ENCODE data around the gene GRID1. TPM values are rescaled to one million over a fixed set of nuclear protein-coding genes. Genes with fewer than 3 reads are reported as not detected.

Gene GRID1
- total RNA-seq, 2 donors from 2014 or later, result 0.37 to 0.67 TPM

DNA sequence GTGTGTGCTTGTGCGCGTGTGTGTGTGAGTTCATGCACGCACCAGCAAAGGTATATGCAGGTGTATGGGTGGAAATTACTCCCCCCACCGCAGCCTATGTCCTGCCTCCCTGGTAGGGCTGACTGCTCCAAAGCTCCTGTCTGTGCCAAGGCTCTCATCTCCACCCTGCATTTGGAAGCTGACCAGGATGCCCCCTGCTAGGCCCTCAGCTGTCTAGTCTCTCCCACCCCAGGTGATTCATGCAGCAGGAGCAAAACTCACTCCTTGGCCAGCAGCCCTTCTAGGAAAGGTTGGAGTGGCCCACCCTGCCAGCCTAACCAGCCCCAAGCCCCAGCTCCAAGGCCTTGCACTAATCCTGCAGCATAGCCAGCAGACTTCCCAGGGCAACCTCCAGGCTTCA, 148.4 kb downstream of the GRID1 start:
- Histone ChIP-seq H3K4me1 (no peaks in the 10 kb centered on the region), H3K27me3 (no peaks in the 10 kb centered on the region), H3K36me3 (no peaks in the 10 kb centered on the region), H3K27ac (no peak overlapping the region), H3K9me3 (no peaks in the 10 kb centered on the region), H3K4me3 (no peak overlapping the region)
- TF ChIP-seq, protein P1, sequence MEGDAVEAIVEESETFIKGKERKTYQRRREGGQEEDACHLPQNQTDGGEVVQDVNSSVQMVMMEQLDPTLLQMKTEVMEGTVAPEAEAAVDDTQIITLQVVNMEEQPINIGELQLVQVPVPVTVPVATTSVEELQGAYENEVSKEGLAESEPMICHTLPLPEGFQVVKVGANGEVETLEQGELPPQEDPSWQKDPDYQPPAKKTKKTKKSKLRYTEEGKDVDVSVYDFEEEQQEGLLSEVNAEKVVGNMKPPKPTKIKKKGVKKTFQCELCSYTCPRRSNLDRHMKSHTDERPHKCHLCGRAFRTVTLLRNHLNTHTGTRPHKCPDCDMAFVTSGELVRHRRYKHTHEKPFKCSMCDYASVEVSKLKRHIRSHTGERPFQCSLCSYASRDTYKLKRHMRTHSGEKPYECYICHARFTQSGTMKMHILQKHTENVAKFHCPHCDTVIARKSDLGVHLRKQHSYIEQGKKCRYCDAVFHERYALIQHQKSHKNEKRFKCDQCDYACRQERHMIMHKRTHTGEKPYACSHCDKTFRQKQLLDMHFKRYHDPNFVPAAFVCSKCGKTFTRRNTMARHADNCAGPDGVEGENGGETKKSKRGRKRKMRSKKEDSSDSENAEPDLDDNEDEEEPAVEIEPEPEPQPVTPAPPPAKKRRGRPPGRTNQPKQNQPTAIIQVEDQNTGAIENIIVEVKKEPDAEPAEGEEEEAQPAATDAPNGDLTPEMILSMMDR (IDR thresholded peaks at IDR 0.05), result no peak
- no peak for DNase-seq (ENCODE audit: low spot score)

DNA sequence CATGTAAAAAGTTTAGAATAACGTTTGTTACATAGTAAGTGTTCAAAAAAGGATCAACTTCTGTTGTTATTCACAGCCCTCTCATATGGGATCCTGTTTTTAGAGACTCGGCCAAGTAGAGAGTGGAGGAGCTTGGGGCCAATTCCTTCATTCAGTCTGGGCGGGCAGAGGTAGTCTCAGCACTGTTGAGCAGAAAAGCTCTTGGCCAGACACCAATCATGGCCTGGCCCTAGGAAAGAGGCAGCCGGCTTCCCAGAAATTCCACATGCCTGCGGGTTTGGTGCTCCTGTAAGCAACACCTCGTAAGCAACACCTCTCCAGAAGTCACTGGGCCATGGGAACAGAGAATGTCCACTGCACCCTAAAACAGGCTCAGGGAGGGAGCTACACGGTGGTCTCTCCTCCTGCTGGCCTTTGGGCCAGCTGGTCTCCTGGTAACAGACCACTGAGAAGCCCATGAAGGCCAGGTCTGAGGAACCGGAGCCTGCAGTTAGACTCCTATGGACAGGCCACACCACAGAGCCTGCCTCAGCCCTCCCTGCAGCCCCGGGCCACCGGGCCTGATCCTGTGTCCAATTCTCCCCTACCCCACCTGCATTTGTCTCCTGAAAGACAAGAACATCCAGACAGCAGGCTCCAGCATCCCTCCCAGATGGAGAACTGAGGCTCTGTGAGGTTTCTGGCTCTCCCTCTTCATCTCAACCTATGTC, 149.1 kb downstream of the GRID1 start:
- no peaks in the 10 kb centered on the region for H3K9me3 ChIP-seq
- no peak overlapping the region for H3K4me3 ChIP-seq
- H3K27ac ChIP-seq, result no peak overlapping the region
- no peak for DNase-seq (ENCODE audit: low spot score)
- TF ChIP-seq, protein P1 (IDR thresholded peaks at IDR 0.05), result no peak
- H3K27me3 ChIP-seq, result no peaks in the 10 kb centered on the region
- no peaks in the 10 kb centered on the region for H3K36me3 ChIP-seq
- H3K4me1 ChIP-seq, result no peaks in the 10 kb centered on the region

DNA sequence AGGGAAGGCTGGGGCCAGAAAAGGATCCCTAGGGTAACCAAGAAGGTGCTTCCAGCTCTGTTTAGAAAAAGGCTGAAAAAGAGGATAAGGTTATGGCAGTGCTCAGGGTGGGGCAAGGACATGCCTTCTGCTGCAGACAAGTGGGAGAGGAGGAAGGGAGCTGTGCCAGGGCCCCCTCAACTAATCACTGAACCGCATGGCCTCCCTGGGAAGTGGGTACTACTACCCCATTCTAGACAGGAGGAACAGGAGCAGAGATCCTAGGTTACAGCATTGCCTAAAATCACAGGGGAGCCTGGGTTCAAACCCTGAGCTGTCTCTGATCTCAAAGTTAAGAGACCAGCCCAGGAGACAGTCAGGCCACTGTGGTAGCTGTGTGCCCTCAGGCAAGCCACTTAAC, 149.7 kb downstream of the GRID1 start:
- H3K36me3 ChIP-seq, result no peaks in the 10 kb centered on the region
- H3K9me3 ChIP-seq, result no peaks in the 10 kb centered on the region
- no peak overlapping the region for H3K27ac ChIP-seq
- H3K4me3 ChIP-seq, result no peak overlapping the region
- DNase-seq (ENCODE audit: low spot score), result no peak
- H3K27me3 ChIP-seq, result no peaks in the 10 kb centered on the region
- TF ChIP-seq, protein P1 (IDR thresholded peaks at IDR 0.05), result no peak
- H3K4me1 ChIP-seq, result no peaks in the 10 kb centered on the region

DNA sequence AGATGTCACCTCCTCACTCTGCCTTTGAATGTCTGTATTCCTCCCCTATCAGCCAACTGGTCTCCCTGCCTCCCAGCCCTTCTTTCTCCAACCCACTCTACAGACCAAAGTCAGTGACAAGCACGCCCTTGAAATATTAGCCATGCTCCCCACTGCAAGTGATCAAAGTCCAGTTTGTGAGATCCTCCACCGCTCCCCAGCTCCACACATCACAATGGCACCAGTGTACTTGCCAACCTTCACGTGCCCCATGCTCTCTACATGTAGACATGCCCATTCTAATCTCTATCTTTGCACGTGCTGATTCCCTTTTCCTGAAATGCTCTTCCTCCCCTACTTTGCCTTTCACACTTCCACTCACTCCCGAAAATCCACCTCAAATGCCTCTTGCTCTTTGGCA, 150.9 kb downstream of the GRID1 start:
- no peaks in the 10 kb centered on the region for H3K36me3 ChIP-seq
- H3K27me3 ChIP-seq, result no peaks in the 10 kb centered on the region
- DNase-seq (ENCODE audit: low spot score), result no peak
- no peaks in the 10 kb centered on the region for H3K4me1 ChIP-seq
- H3K4me3 ChIP-seq, result no peak overlapping the region
- H3K9me3 ChIP-seq, result no peaks in the 10 kb centered on the region
- H3K27ac ChIP-seq, result no peak overlapping the region
- TF ChIP-seq, protein P1 (IDR thresholded peaks at IDR 0.05), result no peak

DNA sequence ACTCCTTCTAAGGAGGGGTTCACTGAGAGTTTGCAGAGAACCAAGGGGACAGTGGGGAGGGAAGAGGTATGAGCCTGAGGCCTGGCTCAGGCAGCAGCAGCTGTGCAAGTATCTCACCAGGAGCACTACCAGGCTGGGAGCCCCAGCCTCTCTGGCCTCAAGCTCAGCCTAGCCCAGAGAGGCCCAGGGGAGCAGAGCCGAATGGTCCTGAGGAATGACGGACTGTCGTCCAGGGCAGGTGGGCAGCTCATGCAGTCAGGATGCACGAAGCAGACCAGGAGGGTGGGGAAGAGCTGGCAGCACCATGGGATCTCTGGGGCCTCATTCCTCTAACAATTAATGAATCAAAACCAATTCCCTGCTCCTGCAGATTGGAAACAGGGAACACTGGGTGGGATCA, 151.5 kb downstream of the GRID1 start:
- H3K4me1 ChIP-seq, result no peaks in the 10 kb centered on the region
- no peaks in the 10 kb centered on the region for H3K27me3 ChIP-seq
- no peak overlapping the region for H3K4me3 ChIP-seq
- TF ChIP-seq, protein P1 (IDR thresholded peaks at IDR 0.05), result no peak
- DNase-seq (ENCODE audit: low spot score), result no peak
- no peaks in the 10 kb centered on the region for H3K36me3 ChIP-seq
- no peaks in the 10 kb centered on the region for H3K9me3 ChIP-seq
- no peak overlapping the region for H3K27ac ChIP-seq

DNA sequence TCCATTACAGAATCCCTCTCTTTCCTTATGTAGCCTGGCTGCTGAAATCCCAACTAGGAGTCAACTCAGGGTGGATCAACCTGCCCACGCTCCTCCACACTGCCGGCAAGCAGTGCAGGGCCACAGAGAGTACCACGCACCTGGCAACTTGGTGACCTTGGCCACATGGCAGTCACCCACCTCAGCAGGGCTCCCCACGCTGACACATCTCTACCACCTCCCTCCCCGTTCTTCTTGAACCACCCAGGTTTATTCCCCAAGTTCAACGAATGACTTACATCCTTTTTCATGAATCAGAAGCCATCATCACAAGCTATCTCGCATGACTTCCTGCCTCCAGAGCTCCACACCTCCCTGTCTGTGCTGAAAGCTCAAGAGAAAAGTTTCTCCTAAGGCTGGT, 153.4 kb downstream of the GRID1 start:
- H3K36me3 ChIP-seq, result no peaks in the 10 kb centered on the region
- no peaks in the 10 kb centered on the region for H3K27me3 ChIP-seq
- H3K4me3 ChIP-seq, result no peak overlapping the region
- no peak for DNase-seq (ENCODE audit: low spot score)
- H3K4me1 ChIP-seq, result no peaks in the 10 kb centered on the region
- TF ChIP-seq, protein P1 (IDR thresholded peaks at IDR 0.05), result no peak
- no peak overlapping the region for H3K27ac ChIP-seq
- no peaks in the 10 kb centered on the region for H3K9me3 ChIP-seq
